ENCODE measurements around the gene BRD1.

Gene BRD1

GRCh38 chr22:49739138-49739537, 88.5 kb downstream of the BRD1 start:
- H3K27me3 ChIP-seq (ENCODE audit: control insufficient read depth, insufficient read depth, low read length): no peaks in the 10 kb centered on the region
- no peak overlapping the region for H3K9ac ChIP-seq (ENCODE audit: low read depth, low read length)
- no peaks in the 10 kb centered on the region for H3K4me1 ChIP-seq (ENCODE audit: control insufficient read depth, insufficient read depth, low read length)
- no peak overlapping the region for H3K27ac ChIP-seq (ENCODE audit: low read depth, low read length)
- H3K4me3 ChIP-seq (ENCODE audit: low read depth, low read length): no peak overlapping the region
- peaks cover 23% of the 10 kb centered on the region for H3K9me3 ChIP-seq (ENCODE audit: control insufficient read depth, insufficient read depth, low read length)
- no peaks in the 10 kb centered on the region for H3K36me3 ChIP-seq (ENCODE audit: control insufficient read depth, insufficient read depth, low read length)

- Histone ChIP-seq H3K9me3 (ENCODE audit: control insufficient read depth, insufficient read depth, low read length) (peaks cover 23% of the 10 kb centered on the region), H3K27me3 (ENCODE audit: control insufficient read depth, insufficient read depth, low read length) (no peaks in the 10 kb centered on the region), H3K4me1 (ENCODE audit: control insufficient read depth, insufficient read depth, low read length) (no peaks in the 10 kb centered on the region), H3K4me3 (ENCODE audit: low read depth, low read length) (no peak overlapping the region), H3K36me3 (ENCODE audit: control insufficient read depth, insufficient read depth, low read length) (no peaks in the 10 kb centered on the region), H3K27ac (ENCODE audit: low read depth, low read length) (no peak overlapping the region), H3K9ac (ENCODE audit: low read depth, low read length) (no peak overlapping the region)
These were observed 89.1 kb downstream of the BRD1 start for GRCh38 chr22:49738566-49738965.

DNA sequence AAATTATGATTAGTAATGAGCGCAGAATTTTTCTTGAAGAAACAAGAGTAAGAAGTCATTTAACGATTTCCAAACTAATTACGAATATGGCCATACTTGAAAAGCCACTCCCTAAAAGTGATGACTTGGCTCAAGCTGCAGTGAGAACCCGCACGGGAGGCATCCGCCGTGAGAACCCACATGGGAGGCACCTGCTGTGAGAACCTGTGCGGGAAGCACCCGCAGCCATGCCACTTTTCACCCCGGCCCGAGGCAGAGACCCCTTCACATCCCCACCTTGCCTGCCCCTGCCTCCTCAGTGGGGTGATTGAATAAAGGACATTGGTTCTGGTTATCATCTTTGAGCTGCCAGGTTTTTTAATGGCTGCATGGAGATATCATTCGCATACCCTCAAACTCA, 89.7 kb downstream of the BRD1 start:
- no peak overlapping the region for H3K9ac ChIP-seq (ENCODE audit: low read depth, low read length)
- H3K36me3 ChIP-seq (ENCODE audit: control insufficient read depth, insufficient read depth, low read length): no peaks in the 10 kb centered on the region
- no peak overlapping the region for H3K4me3 ChIP-seq (ENCODE audit: low read depth, low read length)
- no peaks in the 10 kb centered on the region for H3K4me1 ChIP-seq (ENCODE audit: control insufficient read depth, insufficient read depth, low read length)
- H3K9me3 ChIP-seq (ENCODE audit: control insufficient read depth, insufficient read depth, low read length): peaks cover 23% of the 10 kb centered on the region
- no peaks in the 10 kb centered on the region for H3K27me3 ChIP-seq (ENCODE audit: control insufficient read depth, insufficient read depth, low read length)
- no peak overlapping the region for H3K27ac ChIP-seq (ENCODE audit: low read depth, low read length)

- H3K4me3 ChIP-seq (ENCODE audit: low read depth, low read length): no peak overlapping the region
- H3K27ac ChIP-seq (ENCODE audit: low read depth, low read length): no peak overlapping the region
- H3K36me3 ChIP-seq (ENCODE audit: control insufficient read depth, insufficient read depth, low read length): no peaks in the 10 kb centered on the region
- H3K9ac ChIP-seq (ENCODE audit: low read depth, low read length): no peak overlapping the region
- peaks cover 23% of the 10 kb centered on the region for H3K9me3 ChIP-seq (ENCODE audit: control insufficient read depth, insufficient read depth, low read length)
- no peaks in the 10 kb centered on the region for H3K27me3 ChIP-seq (ENCODE audit: control insufficient read depth, insufficient read depth, low read length)
- H3K4me1 ChIP-seq (ENCODE audit: control insufficient read depth, insufficient read depth, low read length): no peaks in the 10 kb centered on the region
These were observed 90.5 kb downstream of the BRD1 start for GRCh38 chr22:49737101-49737551.

DNA sequence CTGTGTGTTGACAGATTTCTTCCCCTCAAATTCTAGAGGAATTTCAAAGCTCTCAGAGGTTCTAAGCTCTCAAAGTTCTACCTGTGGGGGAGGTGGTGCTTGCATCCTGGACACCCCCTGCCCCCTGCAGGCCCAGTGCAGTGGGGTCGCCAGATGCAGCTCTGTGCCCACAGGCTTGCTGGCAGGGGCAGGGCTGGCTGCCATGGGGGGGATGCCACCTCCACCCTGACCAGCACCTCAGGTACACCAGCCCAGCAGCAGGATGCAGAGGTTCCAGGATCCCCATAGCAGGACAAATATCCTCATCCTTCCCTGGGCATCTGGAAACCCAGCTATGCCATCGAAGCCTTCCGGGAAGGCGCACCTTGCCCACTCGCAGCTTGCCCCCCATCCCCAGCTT, 91.1 kb downstream of the BRD1 start:
- Histone ChIP-seq H3K9me3 (ENCODE audit: control insufficient read depth, insufficient read depth, low read length) (peaks cover 23% of the 10 kb centered on the region), H3K9ac (ENCODE audit: low read depth, low read length) (no peak overlapping the region), H3K4me1 (ENCODE audit: control insufficient read depth, insufficient read depth, low read length) (no peaks in the 10 kb centered on the region), H3K27me3 (ENCODE audit: control insufficient read depth, insufficient read depth, low read length) (no peaks in the 10 kb centered on the region), H3K4me3 (ENCODE audit: low read depth, low read length) (no peak overlapping the region), H3K27ac (ENCODE audit: low read depth, low read length) (no peak overlapping the region), H3K36me3 (ENCODE audit: control insufficient read depth, insufficient read depth, low read length) (no peaks in the 10 kb centered on the region)

DNA sequence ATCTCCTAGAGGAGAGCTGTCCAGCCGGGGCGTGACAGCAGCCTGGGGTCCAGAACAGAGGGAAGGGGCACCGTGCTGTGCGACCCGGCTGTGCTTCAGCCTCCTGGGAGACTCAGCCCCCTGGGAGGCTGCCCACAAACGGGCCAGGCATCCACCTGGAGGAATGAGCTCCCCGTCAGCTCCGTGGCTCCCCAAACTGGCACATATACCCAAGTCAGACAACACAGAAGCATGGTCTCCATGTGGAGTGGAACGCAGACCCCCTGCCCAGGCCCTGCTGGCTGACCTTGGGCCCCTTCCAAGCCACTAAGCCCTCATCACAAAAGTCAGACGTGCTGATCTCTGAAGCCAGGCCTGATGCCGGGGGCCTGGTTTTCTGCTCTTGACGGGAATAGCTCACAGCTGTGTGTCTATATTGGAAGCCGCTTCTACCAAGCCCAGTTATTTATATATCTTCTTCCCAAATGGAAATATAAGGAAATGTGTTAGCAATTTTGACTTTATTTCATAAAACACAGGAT, 91.7 kb downstream of the BRD1 start:
- Histone ChIP-seq H3K9me3 (ENCODE audit: control insufficient read depth, insufficient read depth, low read length) (peaks cover 21% of the 10 kb centered on the region), H3K27me3 (ENCODE audit: control insufficient read depth, insufficient read depth, low read length) (no peaks in the 10 kb centered on the region), H3K27ac (ENCODE audit: low read depth, low read length) (no peak overlapping the region), H3K36me3 (ENCODE audit: control insufficient read depth, insufficient read depth, low read length) (no peaks in the 10 kb centered on the region), H3K4me3 (ENCODE audit: low read depth, low read length) (no peak overlapping the region), H3K9ac (ENCODE audit: low read depth, low read length) (no peak overlapping the region), H3K4me1 (ENCODE audit: control insufficient read depth, insufficient read depth, low read length) (no peaks in the 10 kb centered on the region)

- H3K36me3 ChIP-seq (ENCODE audit: control insufficient read depth, insufficient read depth, low read length): no peaks in the 10 kb centered on the region
- H3K9me3 ChIP-seq (ENCODE audit: control insufficient read depth, insufficient read depth, low read length): peaks cover 16% of the 10 kb centered on the region
- H3K27me3 ChIP-seq (ENCODE audit: control insufficient read depth, insufficient read depth, low read length): no peaks in the 10 kb centered on the region
- no peak overlapping the region for H3K4me3 ChIP-seq (ENCODE audit: low read depth, low read length)
- H3K9ac ChIP-seq (ENCODE audit: low read depth, low read length): no peak overlapping the region
- H3K4me1 ChIP-seq (ENCODE audit: control insufficient read depth, insufficient read depth, low read length): no peaks in the 10 kb centered on the region
- H3K27ac ChIP-seq (ENCODE audit: low read depth, low read length): no peak overlapping the region
These were observed 92.2 kb downstream of the BRD1 start for GRCh38 chr22:49735411-49735900.

- Histone ChIP-seq H3K4me3 (ENCODE audit: low read depth, low read length) (no peak overlapping the region), H3K4me1 (ENCODE audit: control insufficient read depth, insufficient read depth, low read length) (no peaks in the 10 kb centered on the region), H3K36me3 (ENCODE audit: control insufficient read depth, insufficient read depth, low read length) (no peaks in the 10 kb centered on the region), H3K9ac (ENCODE audit: low read depth, low read length) (no peak overlapping the region), H3K27me3 (ENCODE audit: control insufficient read depth, insufficient read depth, low read length) (no peaks in the 10 kb centered on the region), H3K27ac (ENCODE audit: low read depth, low read length) (no peak overlapping the region), H3K9me3 (ENCODE audit: control insufficient read depth, insufficient read depth, low read length) (peaks cover 11% of the 10 kb centered on the region)
These were observed 92.8 kb downstream of the BRD1 start for GRCh38 chr22:49734882-49735281.

GRCh38 chr22:49734390-49734789, 93.3 kb downstream of the BRD1 start:
- no peak overlapping the region for H3K9ac ChIP-seq (ENCODE audit: low read depth, low read length)
- H3K27ac ChIP-seq (ENCODE audit: low read depth, low read length): no peak overlapping the region
- H3K27me3 ChIP-seq (ENCODE audit: control insufficient read depth, insufficient read depth, low read length): no peaks in the 10 kb centered on the region
- no peak overlapping the region for H3K4me3 ChIP-seq (ENCODE audit: low read depth, low read length)
- H3K36me3 ChIP-seq (ENCODE audit: control insufficient read depth, insufficient read depth, low read length): no peaks in the 10 kb centered on the region
- H3K4me1 ChIP-seq (ENCODE audit: control insufficient read depth, insufficient read depth, low read length): no peaks in the 10 kb centered on the region
- peaks cover 10% of the 10 kb centered on the region for H3K9me3 ChIP-seq (ENCODE audit: control insufficient read depth, insufficient read depth, low read length)

- Histone ChIP-seq H3K4me3 (ENCODE audit: low read depth, low read length) (no peak overlapping the region), H3K9ac (ENCODE audit: low read depth, low read length) (no peak overlapping the region), H3K9me3 (ENCODE audit: control insufficient read depth, insufficient read depth, low read length) (peaks cover 2% of the 10 kb centered on the region; the same call in 1 of the 2 replicates), H3K4me1 (ENCODE audit: control insufficient read depth, insufficient read depth, low read length) (no peaks in the 10 kb centered on the region), H3K27me3 (ENCODE audit: control insufficient read depth, insufficient read depth, low read length) (no peaks in the 10 kb centered on the region), H3K27ac (ENCODE audit: low read depth, low read length) (no peak overlapping the region), H3K36me3 (ENCODE audit: control insufficient read depth, insufficient read depth, low read length) (no peaks in the 10 kb centered on the region)
These were observed 94.0 kb downstream of the BRD1 start for GRCh38 chr22:49733631-49734030.

DNA sequence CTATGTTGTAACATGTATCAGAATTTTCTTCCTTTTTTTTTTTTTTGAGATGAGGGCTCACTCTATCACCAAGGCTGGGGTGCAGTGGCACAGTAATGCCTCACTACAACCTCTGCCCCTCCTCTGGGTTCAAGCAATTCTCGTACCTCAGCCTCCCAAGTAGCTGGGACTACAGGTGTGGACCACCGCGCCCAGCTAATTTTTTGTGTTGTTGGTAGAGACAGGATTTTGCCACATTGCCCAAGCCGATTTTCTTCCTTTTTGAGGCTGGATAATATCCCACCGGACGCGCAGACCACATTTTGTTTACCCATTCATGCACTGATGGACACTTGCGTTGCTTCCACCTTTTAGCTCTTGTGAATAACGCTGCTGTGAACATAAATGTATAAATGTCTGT, 97.0 kb downstream of the BRD1 start:
- Histone ChIP-seq H3K9ac (ENCODE audit: low read depth, low read length) (no peak overlapping the region), H3K4me1 (ENCODE audit: control insufficient read depth, insufficient read depth, low read length) (no peaks in the 10 kb centered on the region), H3K27ac (ENCODE audit: low read depth, low read length) (no peak overlapping the region), H3K9me3 (ENCODE audit: control insufficient read depth, insufficient read depth, low read length) (no peaks in the 10 kb centered on the region), H3K4me3 (ENCODE audit: low read depth, low read length) (no peak overlapping the region), H3K36me3 (ENCODE audit: control insufficient read depth, insufficient read depth, low read length) (no peaks in the 10 kb centered on the region), H3K27me3 (ENCODE audit: control insufficient read depth, insufficient read depth, low read length) (peaks cover 9% of the 10 kb centered on the region)

Measured in HUES48 (cell line).